ENCODE data around the gene IL32.

DNA sequence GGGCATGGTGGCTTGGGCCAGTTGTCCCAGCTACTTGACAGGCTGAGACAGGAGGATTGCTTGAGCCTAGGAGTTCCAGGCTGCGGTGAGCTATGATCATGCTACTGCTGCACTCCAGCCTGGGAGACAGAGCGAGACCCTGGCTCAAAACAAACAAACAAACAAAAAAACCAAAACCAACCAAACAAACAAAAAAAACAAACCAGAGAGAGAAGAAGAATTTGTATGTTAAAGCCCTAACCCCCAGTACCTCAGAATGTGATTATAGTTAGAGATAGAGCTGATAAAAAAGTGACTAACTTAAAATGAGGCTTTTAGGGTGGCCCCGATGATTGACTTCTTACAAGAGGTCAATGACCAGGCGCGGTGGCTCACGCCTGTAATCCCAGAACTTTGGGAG lies 20.7 kb upstream of the IL32 start:
- TF ChIP-seq, protein P1, sequence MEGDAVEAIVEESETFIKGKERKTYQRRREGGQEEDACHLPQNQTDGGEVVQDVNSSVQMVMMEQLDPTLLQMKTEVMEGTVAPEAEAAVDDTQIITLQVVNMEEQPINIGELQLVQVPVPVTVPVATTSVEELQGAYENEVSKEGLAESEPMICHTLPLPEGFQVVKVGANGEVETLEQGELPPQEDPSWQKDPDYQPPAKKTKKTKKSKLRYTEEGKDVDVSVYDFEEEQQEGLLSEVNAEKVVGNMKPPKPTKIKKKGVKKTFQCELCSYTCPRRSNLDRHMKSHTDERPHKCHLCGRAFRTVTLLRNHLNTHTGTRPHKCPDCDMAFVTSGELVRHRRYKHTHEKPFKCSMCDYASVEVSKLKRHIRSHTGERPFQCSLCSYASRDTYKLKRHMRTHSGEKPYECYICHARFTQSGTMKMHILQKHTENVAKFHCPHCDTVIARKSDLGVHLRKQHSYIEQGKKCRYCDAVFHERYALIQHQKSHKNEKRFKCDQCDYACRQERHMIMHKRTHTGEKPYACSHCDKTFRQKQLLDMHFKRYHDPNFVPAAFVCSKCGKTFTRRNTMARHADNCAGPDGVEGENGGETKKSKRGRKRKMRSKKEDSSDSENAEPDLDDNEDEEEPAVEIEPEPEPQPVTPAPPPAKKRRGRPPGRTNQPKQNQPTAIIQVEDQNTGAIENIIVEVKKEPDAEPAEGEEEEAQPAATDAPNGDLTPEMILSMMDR (tag by site-specific recombination; IDR thresholded peaks at IDR 0.05): no peak
- TF ChIP-seq, protein P2, sequence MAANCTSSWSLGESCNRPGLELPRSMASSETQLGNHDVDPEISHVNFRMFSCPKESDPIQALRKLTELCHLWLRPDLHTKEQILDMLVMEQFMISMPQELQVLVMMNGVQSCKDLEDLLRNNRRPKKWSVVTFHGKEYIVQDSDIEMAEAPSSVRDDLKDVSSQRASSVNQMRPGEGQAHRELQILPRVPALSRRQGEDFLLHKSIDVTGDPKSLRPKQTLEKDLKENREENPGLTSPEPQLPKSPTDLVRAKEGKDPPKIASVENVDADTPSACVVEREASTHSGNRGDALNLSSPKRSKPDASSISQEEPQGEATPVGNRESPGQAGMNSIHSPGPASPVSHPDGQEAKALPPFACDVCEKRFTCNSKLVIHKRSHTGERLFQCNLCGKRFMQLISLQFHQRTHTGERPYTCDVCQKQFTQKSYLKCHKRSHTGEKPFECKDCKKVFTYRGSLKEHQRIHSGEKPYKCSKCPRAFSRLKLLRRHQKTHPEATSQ (tag by site-specific recombination; IDR thresholded peaks at IDR 0.05): no peak
- no peak for TF ChIP-seq ZNF549 (tag by site-specific recombination; IDR thresholded peaks at IDR 0.05)
- TF ChIP-seq GFI1B (tag by site-specific recombination; IDR thresholded peaks at IDR 0.05): no peak
- TF ChIP-seq, protein P3, sequence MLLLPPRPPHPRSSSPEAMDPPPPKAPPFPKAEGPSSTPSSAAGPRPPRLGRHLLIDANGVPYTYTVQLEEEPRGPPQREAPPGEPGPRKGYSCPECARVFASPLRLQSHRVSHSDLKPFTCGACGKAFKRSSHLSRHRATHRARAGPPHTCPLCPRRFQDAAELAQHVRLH (tag by site-specific recombination; IDR thresholded peaks at IDR 0.05): no peak

Measured in HEK293 (cell line).